T-helper 17 cell (primary cell): ENCODE results near the gene DGKB. TPM values are rescaled to one million over a fixed set of nuclear protein-coding genes. Genes with fewer than 3 reads are reported as not detected.

Experiments
- ATAC-seq: fragments of 150-1000 bp; cut with Tn5 transposase; 2 replicates; pipeline ENCODE4 v1.10.0; 2021; ENCODE audit warnings: mild to moderate bottlenecking, moderate library complexity
- DNase-seq, 3 donors: peaks; one replicate each; pipeline versions ENCODE4 v3.0.0 to v3.0.0-alpha.2; 2020 to 2021
- H3K9me3 ChIP-seq: one replicate; pipeline ENCODE4 v1.7.0; 2013; ENCODE audit warnings: low read length, mild to moderate bottlenecking; ENCODE audit not compliant: control insufficient read depth, poor library complexity, severe bottlenecking
- H3K27ac Mint-ChIP-seq: one replicate; pipeline ENCODE4 v1.8.0; 2022; ENCODE audit warnings: mild to moderate bottlenecking, moderate library complexity, mixed read lengths
- H3K27me3 Mint-ChIP-seq: one replicate; pipeline ENCODE4 v1.8.0; 2022; ENCODE audit warnings: mixed read lengths
- H3K36me3 Mint-ChIP-seq: one replicate; pipeline ENCODE4 v1.8.0; 2022; ENCODE audit warnings: low read depth, mixed read lengths
- H3K4me1 Mint-ChIP-seq: one replicate; pipeline ENCODE4 v1.8.0; 2022; ENCODE audit warnings: mild to moderate bottlenecking, mixed read lengths
- H3K4me3 Mint-ChIP-seq: one replicate; pipeline ENCODE4 v1.8.0; 2022; ENCODE audit warnings: mild to moderate bottlenecking, moderate library complexity, mixed read lengths
- total RNA-seq, 4 donors: library from RNA in 2 of 4; stranded (reverse) in 2 of 4; gene quantifications; one replicate each; pipeline ENCODE4 v1.2.3 and lab custom pipeline; 2022 to 2026

The DGKB gene
- total RNA-seq, 2 donors from 2014 or later: not detected

DNA sequence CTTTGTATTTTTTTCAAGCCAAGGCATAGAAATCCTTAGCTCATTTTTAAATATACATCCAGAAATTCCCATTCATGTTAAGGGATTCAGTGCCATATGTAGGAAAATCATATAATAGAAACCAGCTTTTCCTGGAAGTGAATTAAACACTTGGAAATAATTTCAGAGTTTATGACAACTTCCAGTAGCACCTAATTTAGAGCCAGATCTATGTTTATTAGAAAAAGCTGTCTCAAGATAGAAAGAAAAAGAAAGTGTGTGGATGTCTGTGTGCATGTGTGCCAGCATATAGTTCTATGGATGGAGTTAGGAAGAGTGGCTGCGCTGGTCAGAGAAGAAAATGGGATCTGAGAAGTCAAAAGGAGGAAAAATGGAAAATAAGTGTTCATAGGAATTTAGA, 225.7 kb downstream of the DGKB start:
- no peaks in the 10 kb centered on the region for H3K4me1 Mint-ChIP-seq
- no peak overlapping the region for H3K27ac Mint-ChIP-seq
- DNase-seq (no peak), ATAC-seq (no peak)
- H3K27me3 Mint-ChIP-seq: peaks cover 17% of the 10 kb centered on the region
- H3K36me3 Mint-ChIP-seq: no peaks in the 10 kb centered on the region
- H3K9me3 ChIP-seq: no peaks in the 10 kb centered on the region
- no peak overlapping the region for H3K4me3 Mint-ChIP-seq

DNA sequence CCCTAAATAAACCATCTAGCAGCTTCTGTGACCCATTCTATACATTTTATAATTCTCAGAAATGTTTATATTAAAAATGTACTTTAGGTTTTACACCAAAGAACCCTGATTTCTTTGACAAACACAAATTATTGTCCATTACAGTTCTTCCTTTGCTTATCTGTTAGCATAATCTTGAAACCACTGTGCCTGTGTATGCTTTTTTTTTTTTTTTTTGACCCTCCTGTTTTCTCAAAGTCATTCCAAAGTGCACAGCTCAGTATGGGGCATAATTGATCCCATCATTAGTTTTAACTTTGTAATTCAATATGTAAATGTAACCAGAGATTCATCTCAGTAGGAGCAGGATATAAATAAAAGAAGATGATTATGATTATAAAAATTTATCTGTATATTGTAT, 229.3 kb downstream of the DGKB start:
- no peaks in the 10 kb centered on the region for H3K9me3 ChIP-seq
- no peaks in the 10 kb centered on the region for H3K36me3 Mint-ChIP-seq
- H3K4me1 Mint-ChIP-seq: peaks cover 2% of the 10 kb centered on the region
- ATAC-seq: no peak
- no peak overlapping the region for H3K4me3 Mint-ChIP-seq
- no peak overlapping the region for H3K27ac Mint-ChIP-seq
- no peak for DNase-seq
- H3K27me3 Mint-ChIP-seq: peaks cover 10% of the 10 kb centered on the region

DNA sequence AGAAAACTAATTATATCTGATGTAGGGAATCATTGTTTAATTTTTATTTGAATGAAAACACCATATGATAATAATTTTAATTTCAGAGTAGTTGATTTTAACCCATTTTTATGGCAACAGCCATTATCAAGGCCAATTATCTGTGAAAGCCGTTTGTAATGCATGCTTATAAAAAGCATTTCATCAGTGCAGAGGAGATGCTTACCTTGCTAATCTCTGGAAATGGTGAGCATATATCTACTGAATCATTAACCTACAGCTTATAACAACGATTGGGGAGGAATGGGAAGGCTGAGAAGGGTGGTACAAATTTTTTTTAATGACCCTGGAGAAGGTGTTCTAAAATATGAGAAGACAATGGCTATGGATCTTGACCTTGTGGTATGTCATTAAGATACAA, 235.6 kb downstream of the DGKB start:
- Mint-ChIP-seq H3K36me3 (no peaks in the 10 kb centered on the region), H3K4me1 (peaks cover 2% of the 10 kb centered on the region)

DNA sequence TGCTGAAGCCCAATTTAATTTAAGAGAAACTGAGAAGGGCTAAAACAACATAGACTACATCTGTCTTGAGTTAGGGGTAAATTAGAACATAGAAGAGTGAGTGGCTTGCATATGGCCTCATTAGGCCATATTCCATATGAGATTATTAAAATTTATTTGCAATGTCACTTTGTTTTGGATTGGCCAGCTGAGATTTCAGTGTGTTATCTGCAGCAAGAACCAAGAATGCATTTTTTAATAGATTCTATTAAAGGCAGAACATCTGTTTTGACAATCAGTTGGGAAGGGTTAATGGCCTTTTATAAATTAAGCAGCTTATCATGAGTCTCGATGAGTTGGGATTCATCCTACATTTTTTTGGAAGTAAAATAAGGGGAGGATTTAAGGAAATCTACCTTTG, 236.2 kb downstream of the DGKB start:
- H3K27me3 Mint-ChIP-seq: no peaks in the 10 kb centered on the region
- H3K36me3 Mint-ChIP-seq: no peaks in the 10 kb centered on the region

More for the DNA sequence above, 235.6 kb downstream of the DGKB start:
- H3K27me3 Mint-ChIP-seq: no peaks in the 10 kb centered on the region
- no peak overlapping the region for H3K27ac Mint-ChIP-seq
- H3K4me3 Mint-ChIP-seq: no peak overlapping the region
- ATAC-seq (no peak), DNase-seq (no peak)
- no peaks in the 10 kb centered on the region for H3K9me3 ChIP-seq

DNA sequence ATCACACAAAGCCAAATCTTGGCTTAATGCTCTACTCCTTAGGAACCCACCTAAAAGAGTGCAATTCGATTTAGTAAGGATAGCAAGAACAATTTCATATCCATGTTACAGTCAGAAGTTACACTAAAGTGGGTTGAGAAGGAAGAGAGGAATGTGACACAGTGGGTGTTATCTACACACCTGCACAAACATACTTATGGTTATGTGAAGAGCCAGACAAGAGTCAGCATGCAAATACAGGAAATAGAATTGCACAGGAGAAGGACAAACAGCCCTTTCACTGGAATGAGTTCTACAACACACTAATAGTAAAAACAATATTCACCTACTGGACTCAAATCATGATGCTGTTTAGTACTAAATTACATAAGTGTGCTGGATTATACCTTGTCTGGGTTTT, 262.8 kb downstream of the DGKB start:
- no peaks in the 10 kb centered on the region for H3K36me3 Mint-ChIP-seq

More for the DNA sequence above, 236.2 kb downstream of the DGKB start:
- no peak overlapping the region for H3K27ac Mint-ChIP-seq
- peaks cover 2% of the 10 kb centered on the region for H3K4me1 Mint-ChIP-seq
- DNase-seq: no peak
- H3K9me3 ChIP-seq: no peaks in the 10 kb centered on the region
- no peak for ATAC-seq
- no peak overlapping the region for H3K4me3 Mint-ChIP-seq

DNA sequence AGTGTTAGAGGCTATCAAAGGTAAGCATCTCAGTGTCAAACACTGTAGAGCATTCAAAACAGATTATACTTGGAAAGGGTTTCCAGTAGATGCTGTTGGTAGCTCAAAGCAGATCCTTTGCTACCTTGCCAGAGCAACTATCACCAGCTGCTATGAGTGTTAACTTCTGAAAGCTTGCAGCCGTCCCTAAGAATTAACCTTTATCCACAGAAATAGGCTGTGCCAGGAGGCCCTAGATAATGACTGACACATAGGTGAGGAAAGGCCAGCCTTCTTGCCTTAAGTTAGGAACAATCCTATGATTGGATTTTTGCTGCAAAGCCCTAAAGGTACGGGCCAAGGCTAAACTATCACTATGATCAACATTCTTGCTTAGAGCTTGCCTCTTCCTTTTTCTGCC, 263.2 kb downstream of the DGKB start:
- H3K27me3 Mint-ChIP-seq: no peaks in the 10 kb centered on the region
- no peak for DNase-seq
- H3K36me3 Mint-ChIP-seq: no peaks in the 10 kb centered on the region
- H3K4me1 Mint-ChIP-seq: no peaks in the 10 kb centered on the region
- no peak overlapping the region for H3K4me3 Mint-ChIP-seq
- H3K9me3 ChIP-seq: no peaks in the 10 kb centered on the region
- ATAC-seq: no peak
- no peak overlapping the region for H3K27ac Mint-ChIP-seq

More for the DNA sequence above, 262.8 kb downstream of the DGKB start:
- ATAC-seq (no peak), DNase-seq (no peak)
- Mint-ChIP-seq H3K4me3 (no peak overlapping the region), H3K4me1 (no peaks in the 10 kb centered on the region), H3K27me3 (no peaks in the 10 kb centered on the region), H3K27ac (no peak overlapping the region)
- H3K9me3 ChIP-seq: no peaks in the 10 kb centered on the region

DNA sequence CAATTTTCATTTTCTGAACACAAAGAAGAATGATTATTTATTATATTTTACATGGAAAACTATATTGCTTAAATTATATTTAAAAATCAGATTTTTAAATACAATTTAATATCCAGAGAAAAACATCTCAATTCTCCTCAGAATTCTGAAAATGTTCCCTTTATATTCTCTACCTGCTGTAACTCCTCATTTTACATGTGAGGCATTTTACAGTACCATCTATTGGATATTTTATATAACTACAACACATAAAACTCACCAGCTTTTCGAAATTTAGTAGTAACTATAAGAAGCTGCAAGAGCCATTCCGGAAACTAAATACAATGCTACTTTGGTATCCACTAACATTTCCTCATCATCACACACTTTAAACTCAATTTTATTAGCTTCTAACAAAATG, 264.6 kb downstream of the DGKB start:
- H3K4me3 Mint-ChIP-seq: no peak overlapping the region
- H3K27me3 Mint-ChIP-seq: no peaks in the 10 kb centered on the region
- H3K9me3 ChIP-seq: no peaks in the 10 kb centered on the region
- DNase-seq (no peak), ATAC-seq (no peak)
- no peaks in the 10 kb centered on the region for H3K36me3 Mint-ChIP-seq
- no peak overlapping the region for H3K27ac Mint-ChIP-seq
- no peaks in the 10 kb centered on the region for H3K4me1 Mint-ChIP-seq

DNA sequence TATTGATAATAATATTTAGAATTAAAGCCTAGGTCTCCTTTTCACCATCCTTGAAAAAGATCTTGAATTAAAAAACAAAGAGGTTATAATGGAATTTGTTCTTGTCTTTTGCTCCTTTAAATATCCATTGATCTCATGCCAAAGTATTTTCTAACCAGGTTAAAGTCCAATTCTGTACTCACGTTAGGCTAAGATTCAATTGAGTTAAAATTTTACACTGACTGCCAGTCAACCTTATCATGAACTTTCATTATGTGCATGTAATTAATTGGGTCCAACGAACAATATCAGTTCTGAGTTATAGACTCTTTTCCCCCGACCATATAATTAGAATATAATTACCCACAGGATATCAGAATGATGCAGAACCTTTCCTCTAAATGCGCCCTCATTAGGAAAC, 266.6 kb downstream of the DGKB start:
- Mint-ChIP-seq H3K4me1 (no peaks in the 10 kb centered on the region), H3K27me3 (no peaks in the 10 kb centered on the region), H3K4me3 (no peak overlapping the region), H3K36me3 (no peaks in the 10 kb centered on the region), H3K27ac (no peak overlapping the region)
- no peaks in the 10 kb centered on the region for H3K9me3 ChIP-seq
- no peak for DNase-seq
- ATAC-seq: no peak

DNA sequence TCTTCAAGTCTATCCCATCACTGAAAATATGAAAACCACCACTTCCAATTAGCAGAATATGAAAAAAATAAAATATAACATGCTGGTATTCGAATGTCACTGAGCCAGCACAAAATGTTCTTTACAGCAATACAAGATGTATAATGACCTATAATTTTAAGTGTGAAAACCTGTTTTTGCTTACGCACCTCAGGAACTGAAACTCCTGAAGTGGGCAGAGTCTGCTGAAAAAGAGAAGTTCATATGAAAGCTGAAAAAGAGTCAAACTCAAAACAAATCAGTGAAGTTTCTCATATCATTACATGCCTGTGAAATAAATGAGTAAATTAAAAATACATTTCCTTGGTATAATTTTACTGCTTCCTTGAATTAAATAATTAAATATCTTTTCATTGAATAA, 272.5 kb downstream of the DGKB start:
- Mint-ChIP-seq H3K36me3 (no peaks in the 10 kb centered on the region), H3K4me1 (no peaks in the 10 kb centered on the region), H3K4me3 (no peak overlapping the region), H3K27me3 (no peaks in the 10 kb centered on the region), H3K27ac (no peak overlapping the region)
- H3K9me3 ChIP-seq: no peaks in the 10 kb centered on the region
- ATAC-seq (no peak), DNase-seq (no peak)

DNA sequence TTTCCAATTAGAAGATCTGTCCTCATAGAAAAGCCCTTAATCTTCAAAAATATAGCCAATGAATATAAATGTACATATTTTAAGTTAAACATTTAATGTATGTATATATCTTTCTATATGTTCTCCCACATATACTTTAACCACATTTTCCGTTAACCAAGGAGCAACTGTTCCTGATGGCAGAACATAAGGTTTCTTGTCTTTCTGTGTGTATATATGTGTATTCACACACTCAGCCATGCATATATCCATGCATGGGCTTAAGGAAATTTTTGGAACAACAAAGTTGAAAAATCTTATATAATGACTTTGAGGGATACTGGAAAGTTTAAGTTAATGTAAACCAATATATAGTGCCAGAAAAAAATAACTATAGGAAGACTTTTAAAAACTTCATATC, 274.0 kb downstream of the DGKB start:
- no peaks in the 10 kb centered on the region for H3K27me3 Mint-ChIP-seq
- no peaks in the 10 kb centered on the region for H3K9me3 ChIP-seq
- ATAC-seq: no peak
- no peak for DNase-seq
- H3K4me1 Mint-ChIP-seq: no peaks in the 10 kb centered on the region
- no peak overlapping the region for H3K4me3 Mint-ChIP-seq
- no peak overlapping the region for H3K27ac Mint-ChIP-seq
- H3K36me3 Mint-ChIP-seq: no peaks in the 10 kb centered on the region

DNA sequence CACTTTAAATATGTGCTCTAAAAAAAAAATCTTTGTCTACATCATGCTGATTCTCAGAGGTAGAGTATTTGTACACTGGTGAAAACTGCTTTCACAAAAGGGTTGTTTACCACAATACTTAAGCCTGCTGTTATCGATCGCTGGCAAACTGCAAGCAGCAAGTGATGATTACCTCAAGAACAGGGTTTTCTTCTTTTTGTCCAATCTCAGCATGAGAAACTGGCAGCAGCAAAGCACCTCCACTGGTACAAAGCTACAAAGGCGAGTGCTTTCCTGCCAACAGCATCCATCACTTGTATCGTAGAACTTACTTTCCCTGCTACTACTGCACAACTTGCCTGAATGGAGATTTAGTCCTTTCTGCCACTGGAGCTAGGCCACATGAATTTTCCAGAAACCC, 276.5 kb downstream of the DGKB start:
- ATAC-seq (no peak), DNase-seq (no peak)
- Mint-ChIP-seq H3K27ac (no peak overlapping the region), H3K4me3 (no peak overlapping the region), H3K27me3 (no peaks in the 10 kb centered on the region), H3K36me3 (no peaks in the 10 kb centered on the region), H3K4me1 (peaks cover 4% of the 10 kb centered on the region)
- no peaks in the 10 kb centered on the region for H3K9me3 ChIP-seq

DNA sequence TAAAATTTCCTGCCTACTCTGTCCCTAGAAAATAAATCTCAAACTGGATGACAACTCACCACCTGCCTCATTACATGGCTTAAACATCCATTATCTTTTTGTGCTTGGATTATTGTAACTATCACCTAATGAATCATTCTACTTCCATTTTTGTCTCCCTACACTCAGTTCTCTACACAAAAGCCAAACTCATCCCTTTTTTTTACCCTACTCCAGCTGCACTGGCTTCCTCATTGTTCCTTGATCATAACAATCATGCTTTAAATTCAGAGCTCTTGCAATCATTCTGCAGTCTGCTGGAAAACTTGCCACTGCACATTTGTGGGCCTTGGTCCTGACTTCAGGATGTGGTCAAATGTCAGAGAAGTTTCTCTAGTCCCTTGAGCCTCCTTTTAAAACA, 280.0 kb downstream of the DGKB start:
- ATAC-seq (no peak), DNase-seq (no peak)
- H3K4me3 Mint-ChIP-seq: no peak overlapping the region
- H3K36me3 Mint-ChIP-seq: no peaks in the 10 kb centered on the region
- H3K9me3 ChIP-seq: no peaks in the 10 kb centered on the region
- no peaks in the 10 kb centered on the region for H3K27me3 Mint-ChIP-seq
- H3K27ac Mint-ChIP-seq: no peak overlapping the region
- H3K4me1 Mint-ChIP-seq: peaks cover 4% of the 10 kb centered on the region

DNA sequence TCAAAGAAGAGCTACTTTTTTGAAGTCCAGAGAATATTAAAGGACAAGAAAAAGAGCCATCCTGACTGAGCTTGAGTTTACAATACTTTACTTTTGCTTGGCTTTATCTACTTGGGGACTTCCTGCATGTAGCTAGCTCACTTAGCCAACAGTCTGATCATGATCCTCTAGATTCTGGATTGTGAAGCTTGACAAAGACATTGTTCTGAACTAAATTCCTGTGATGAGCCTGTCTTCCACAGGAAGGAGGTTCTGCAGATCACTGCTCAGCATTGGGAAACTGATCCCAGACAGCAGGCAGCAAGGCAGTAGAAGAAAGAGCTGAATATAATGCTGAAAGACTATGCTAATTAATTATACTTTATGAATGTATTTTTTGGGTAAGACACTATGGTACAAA, 296.4 kb downstream of the DGKB start:
- H3K36me3 Mint-ChIP-seq: no peaks in the 10 kb centered on the region
- no peaks in the 10 kb centered on the region for H3K27me3 Mint-ChIP-seq
- H3K27ac Mint-ChIP-seq: no peak overlapping the region
- DNase-seq (no peak), ATAC-seq (no peak)
- no peaks in the 10 kb centered on the region for H3K4me1 Mint-ChIP-seq
- H3K9me3 ChIP-seq: no peaks in the 10 kb centered on the region
- no peak overlapping the region for H3K4me3 Mint-ChIP-seq

DNA sequence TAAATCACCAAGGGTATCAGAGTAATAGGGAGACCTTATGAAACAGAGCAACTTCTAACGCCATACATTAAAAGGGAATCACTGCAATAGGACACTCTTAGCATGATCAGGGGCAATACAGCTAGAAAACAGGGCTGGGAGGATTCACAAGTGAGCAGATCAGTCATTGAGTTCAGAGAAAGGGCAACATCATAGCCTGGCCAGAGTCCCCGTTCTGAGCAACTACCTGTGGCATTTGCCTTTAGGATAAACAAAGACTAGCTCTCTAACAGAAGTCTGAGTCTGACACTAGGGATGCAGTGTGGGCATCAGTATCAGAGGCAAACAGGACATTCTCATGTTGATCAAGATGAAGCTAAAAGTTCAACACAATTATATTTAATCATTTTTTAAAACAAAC, 297.9 kb downstream of the DGKB start:
- Mint-ChIP-seq H3K4me3 (no peak overlapping the region), H3K36me3 (no peaks in the 10 kb centered on the region), H3K4me1 (no peaks in the 10 kb centered on the region), H3K27ac (no peak overlapping the region), H3K27me3 (no peaks in the 10 kb centered on the region)
- DNase-seq (no peak), ATAC-seq (no peak)
- H3K9me3 ChIP-seq: no peaks in the 10 kb centered on the region

DNA sequence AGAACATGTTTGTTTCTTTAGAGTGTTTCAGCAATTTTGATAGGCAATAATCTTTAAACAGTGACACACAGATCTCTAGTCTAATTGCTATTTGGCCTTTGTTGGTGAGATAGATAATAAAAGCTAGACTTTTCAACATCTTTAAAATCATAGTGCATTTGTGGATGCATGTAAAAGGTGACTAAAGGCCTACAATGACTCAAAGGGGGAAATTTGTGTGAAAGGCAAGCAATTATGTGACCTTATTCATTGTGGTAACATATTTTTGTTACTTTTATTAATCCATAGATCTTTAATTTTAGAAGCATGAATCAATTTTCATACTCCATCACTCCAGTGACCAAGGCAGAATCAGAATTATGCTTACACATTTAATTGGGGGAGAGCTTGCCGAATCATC, 299.7 kb downstream of the DGKB start:
- Mint-ChIP-seq H3K4me3 (no peak overlapping the region), H3K27ac (no peak overlapping the region), H3K36me3 (no peaks in the 10 kb centered on the region), H3K4me1 (no peaks in the 10 kb centered on the region), H3K27me3 (no peaks in the 10 kb centered on the region)
- ATAC-seq (no peak), DNase-seq (no peak)
- no peaks in the 10 kb centered on the region for H3K9me3 ChIP-seq
